SKM-1 (cell line): ENCODE data around the gene GPR157.

Source experiments
- DNase-seq: peaks from one replicate; lab custom pipeline; 2025; ENCODE audit not compliant: unreplicated experiment; lab: John Stamatoyannopoulos, UW

GPR157 gene

GRCh38 chr1:9066945-9067807 lies 61.7 kb downstream of the GPR157 start:
- DNase-seq = peak; percentile 74

DNA sequence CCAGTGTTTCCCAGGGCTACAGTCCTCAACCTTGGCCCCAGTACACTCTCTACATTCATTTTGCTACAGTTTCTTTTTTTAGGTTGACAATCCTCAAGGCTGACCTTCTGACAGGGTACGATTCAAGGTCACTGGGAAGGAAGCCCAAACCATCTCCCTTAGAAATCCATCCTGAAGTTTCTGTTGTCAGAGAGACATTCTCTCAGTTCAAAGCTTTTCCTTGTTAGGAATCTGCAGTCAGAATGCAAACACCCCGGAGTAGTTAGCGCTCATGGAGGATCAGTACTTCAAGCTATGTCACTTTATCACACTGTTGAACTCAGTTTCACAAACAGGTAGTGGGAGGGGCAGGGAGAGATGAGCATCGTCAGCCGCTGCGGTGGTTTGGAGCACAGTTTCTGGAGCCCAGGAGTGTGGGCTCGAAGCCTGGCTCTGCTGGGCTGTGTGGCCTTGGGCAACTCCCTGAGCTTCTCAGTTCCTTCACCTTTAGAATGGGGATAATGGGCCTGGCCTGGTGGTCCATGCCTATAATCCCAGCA lies 63.6 kb downstream of the GPR157 start:
- no peak for DNase-seq

- DNase-seq = no peak
Observed at GRCh38 chr1:9062846-9063245, 66.1 kb downstream of the GPR157 start.

DNA sequence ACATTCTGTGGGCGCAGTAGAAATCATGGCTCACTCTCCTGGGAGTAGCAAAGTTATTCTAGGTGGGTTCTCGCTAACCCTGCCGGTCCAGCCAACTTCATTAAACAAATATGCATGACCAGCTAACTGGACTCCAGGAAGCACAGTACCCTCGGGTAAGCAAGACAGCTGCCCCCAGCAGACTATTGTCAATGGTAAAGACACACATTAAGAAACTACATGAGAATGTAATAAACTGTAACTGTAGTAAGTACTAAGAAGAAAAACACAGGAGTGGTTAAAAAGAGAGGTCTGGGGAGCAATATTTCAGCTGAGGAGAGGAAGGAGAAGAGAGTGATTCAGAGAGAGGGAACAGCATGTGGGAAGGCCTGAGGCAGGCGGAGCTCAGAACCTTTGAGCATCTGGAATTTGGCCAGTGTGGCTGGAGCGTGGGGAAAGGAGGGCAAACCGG lies 66.9 kb downstream of the GPR157 start:
- no peak for DNase-seq

GRCh38 chr1:9061252-9061960 lies 67.5 kb downstream of the GPR157 start:
- no peak for DNase-seq

DNA sequence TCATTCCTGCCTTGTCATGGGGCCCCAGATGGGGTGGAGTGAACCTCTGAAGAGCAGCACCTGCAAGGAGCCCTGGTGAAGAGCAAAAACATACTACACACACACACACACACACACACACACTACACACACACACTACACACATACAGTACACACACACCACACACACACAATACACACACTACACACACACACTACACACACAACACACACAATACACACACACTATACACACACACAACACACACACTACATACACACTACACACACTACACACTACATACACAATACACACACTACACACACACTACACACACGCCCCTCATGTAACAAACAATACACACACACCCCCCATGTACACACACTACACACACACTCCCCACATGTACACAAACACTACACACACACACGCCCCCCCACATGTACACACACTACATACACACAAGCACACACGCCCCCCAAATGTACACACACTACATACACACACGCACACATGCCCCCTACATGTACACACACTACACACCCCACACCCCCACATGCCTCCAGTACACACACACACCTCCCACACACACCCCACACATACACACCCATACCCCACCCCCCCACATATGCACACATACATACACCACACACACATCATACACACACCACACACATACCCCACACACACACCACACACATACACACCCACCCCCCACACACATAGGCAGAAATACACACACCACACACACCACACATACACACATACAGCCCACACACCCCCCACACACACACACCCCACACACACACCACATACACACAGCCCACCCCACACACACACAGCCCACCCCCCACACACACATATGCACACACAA lies 68.8 kb downstream of the GPR157 start:
- no peak for DNase-seq

DNA sequence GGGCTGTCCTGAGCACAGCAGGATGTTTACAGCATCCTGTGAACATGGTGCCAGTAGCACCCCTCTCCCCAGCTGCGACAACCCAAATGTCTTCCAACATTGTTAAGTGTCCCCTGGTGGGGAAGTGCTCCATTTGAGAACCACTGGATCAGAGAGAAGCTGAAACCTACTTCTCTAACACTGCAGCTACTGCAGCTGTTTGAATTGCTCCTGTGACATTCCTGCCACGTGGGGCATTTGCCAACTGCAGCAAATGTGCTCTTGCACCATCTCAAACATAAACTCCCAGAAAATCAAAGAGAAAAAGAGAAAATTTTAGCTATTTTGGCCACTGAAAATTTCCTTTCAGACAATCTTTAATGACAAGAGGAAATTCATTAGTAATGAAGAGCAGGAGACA lies 70.4 kb downstream of the GPR157 start:
- no peak for DNase-seq

GRCh38 chr1:9057851-9058250 lies 71.1 kb downstream of the GPR157 start:
- DNase-seq = no peak

DNA sequence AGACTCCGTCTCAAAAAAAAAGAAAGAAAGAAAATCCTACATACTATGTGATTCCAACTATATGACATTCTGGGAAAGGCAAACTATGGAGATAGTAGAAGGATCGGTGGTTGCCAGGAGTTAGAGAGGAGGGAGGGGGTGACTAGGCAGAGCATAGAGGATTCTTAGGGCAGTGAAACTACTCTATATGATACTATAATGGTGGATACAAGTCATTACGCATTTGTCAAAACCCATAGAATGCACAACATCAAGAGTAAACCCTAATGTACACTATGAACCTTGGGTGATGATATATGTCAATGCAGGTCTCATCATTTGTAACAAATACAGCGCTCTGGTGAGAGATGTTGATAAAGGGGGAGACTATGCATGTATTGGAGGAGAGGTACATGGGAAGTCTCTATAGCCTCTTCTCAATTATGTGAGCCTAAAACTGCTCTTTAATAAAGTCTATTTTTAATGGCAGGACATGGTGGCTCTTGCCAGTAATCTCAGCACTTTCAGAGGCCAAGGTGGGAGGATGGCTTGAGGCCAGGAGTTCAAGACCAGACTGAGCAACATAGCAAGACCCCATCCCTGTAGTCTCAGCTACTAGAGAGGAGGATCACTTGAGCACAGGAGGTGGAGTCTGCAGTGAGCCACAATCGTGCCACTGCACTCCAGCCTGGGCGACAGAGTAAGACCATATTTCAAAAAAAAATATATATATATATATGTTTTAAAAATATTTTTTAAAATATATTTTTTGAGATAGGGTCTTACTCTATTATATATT lies 76.4 kb downstream of the GPR157 start:
- no peak for DNase-seq

- DNase-seq = no peak
Observed at GRCh38 chr1:9051379-9051778, 77.5 kb downstream of the GPR157 start.

GRCh38 chr1:9050803-9051202 lies 78.1 kb downstream of the GPR157 start:
- no peak for DNase-seq
